ENCODE data around the gene OR2J3. TPM values are rescaled to one million over a fixed set of nuclear protein-coding genes. Genes with fewer than 3 reads are reported as not detected.

OR2J3 gene
- total RNA-seq, 1 experiment from 2014 or later, result not detected

DNA sequence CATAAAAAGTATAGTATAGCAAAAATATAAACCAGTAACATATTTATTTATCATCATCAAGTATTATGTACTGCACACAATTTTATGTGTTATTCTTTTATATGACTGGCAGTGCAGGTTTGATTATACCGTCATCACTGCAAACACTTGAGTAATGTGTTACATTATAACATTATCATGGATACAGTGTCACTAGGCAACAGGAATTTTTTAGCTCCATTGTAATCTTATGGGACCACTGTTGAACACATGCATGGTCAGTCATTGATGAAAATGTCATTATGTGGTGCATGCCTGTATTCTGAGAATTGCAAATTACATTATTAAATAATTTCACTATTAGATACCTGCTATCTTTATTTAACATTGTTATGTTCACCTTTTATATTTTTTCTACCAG is 33.7 kb downstream of the OR2J3 start:
- BruUV-seq (replicated peaks), result no TSS peak
- intact Hi-C loops (cut with micrococcal nuclease), result no loop called here

GRCh38 chr6:29142309-29142708 is 34.5 kb downstream of the OR2J3 start:
- H3K9me3 ChIP-seq (ENCODE audit: control insufficient read depth in 1 of 2, insufficient read depth in 1 of 2, low read depth in 1 of 2, low read length in 2 of 2), result no peaks in the 10 kb centered on the region
- H3K4me3 ChIP-seq (replicated peaks in 1 of 2; ENCODE audit: low read depth in 1 of 2, low read length in 2 of 2), result no peak overlapping the region
- intact Hi-C loops (cut with micrococcal nuclease), result no loop called here
- CTCF ChIA-PET, result no interaction called here
- DNase-seq (ENCODE audit: low read depth, low spot score) (no peak), ATAC-seq (peak; percentile 64; the same call in 1 of the 2 replicates)
- no peaks in the 10 kb centered on the region for H3K27me3 ChIP-seq (ENCODE audit: insufficient read depth, low read length)
- H3K27ac ChIP-seq (ENCODE audit: low read depth, low read length), result no peak overlapping the region
- TF ChIP-seq POLR2A (IDR thresholded peaks at IDR 0.05; ENCODE audit: borderline replicate concordance, extremely low read depth, insufficient read depth, insufficient read length) (no peak), ZFX (IDR thresholded peaks at IDR 0.05) (no peak), EZH2phosphoT487 (IDR thresholded peaks at IDR 0.05; ENCODE audit: borderline replicate concordance) (no peak), SIN3A (IDR thresholded peaks at IDR 0.05; ENCODE audit: low read depth) (no peak), RAD21 (IDR thresholded peaks at IDR 0.05; ENCODE audit: low read depth) (no peak), CBX3 (IDR thresholded peaks at IDR 0.05; ENCODE audit: low read depth) (no peak), EGR1 (IDR thresholded peaks at IDR 0.05; ENCODE audit: low read depth) (no peak), POLR2AphosphoS5 (IDR thresholded peaks at IDR 0.05; ENCODE audit: low read depth, low read length) (no peak)
- H3K79me2 ChIP-seq (ENCODE audit: insufficient read depth, low read length), result no peaks in the 10 kb centered on the region
- no peak overlapping the region for H2AFZ ChIP-seq (ENCODE audit: low read depth, low read length, poor library complexity, severe bottlenecking)
- H3K9me2 ChIP-seq (ENCODE audit: insufficient read depth), result no peaks in the 10 kb centered on the region
- BruUV-seq (replicated peaks), result no TSS peak
- H3K4me1 ChIP-seq (ENCODE audit: control insufficient read depth in 1 of 2, insufficient read depth in 2 of 2, low read length in 2 of 2), result peaks cover 0 to 13% of the 10 kb centered on the region in 2 experiments; a peak in 2 of 4 replicates
- peak overlapping the region; percentile 10; the same call in 1 of the 2 replicates for H3K4me2 ChIP-seq (ENCODE audit: low read length)
- RAD21 ChIA-PET (ENCODE audit: low non-redundant PET in 1 of 2, low total read pairs in 2 of 2, uncharacterized antibody in 2 of 2, unreplicated experiment in 2 of 2), result no interaction called here
- H4K20me1 ChIP-seq (ENCODE audit: insufficient read depth), result no peaks in the 10 kb centered on the region
- H3K9ac ChIP-seq (ENCODE audit: low read length), result no peak overlapping the region
- POLR2A ChIA-PET, result no interaction called here
- H3K36me3 ChIP-seq (ENCODE audit: control insufficient read depth in 1 of 2, insufficient read depth in 2 of 2, low read length in 2 of 2), result no peaks in the 10 kb centered on the region

More for the DNA sequence above, 33.7 kb downstream of the OR2J3 start:
- no peaks in the 10 kb centered on the region for H3K9me3 ChIP-seq (ENCODE audit: control insufficient read depth in 1 of 2, insufficient read depth in 1 of 2, low read depth in 1 of 2, low read length in 2 of 2)
- ATAC-seq (no peak), DNase-seq (ENCODE audit: low read depth, low spot score) (no peak)
- no peak overlapping the region for H3K4me3 ChIP-seq (replicated peaks in 1 of 2; ENCODE audit: low read depth in 1 of 2, low read length in 2 of 2)
- no peaks in the 10 kb centered on the region for H3K27me3 ChIP-seq (ENCODE audit: insufficient read depth, low read length)
- H3K79me2 ChIP-seq (ENCODE audit: insufficient read depth, low read length), result no peaks in the 10 kb centered on the region
- TF ChIP-seq SP1 (IDR thresholded peaks at IDR 0.05; ENCODE audit: low read depth), result no peak
- no peak for TF ChIP-seq ZNF274 (IDR thresholded peaks at IDR 0.05; ENCODE audit: low read depth, low read length)
- no peak for TF ChIP-seq CBX3 (IDR thresholded peaks at IDR 0.05; ENCODE audit: low read depth)
- no peaks in the 10 kb centered on the region for H3K9me2 ChIP-seq (ENCODE audit: insufficient read depth)
- no peak overlapping the region for H2AFZ ChIP-seq (ENCODE audit: low read depth, low read length, poor library complexity, severe bottlenecking)
- POLR2A ChIA-PET, result no interaction called here
- H3K9ac ChIP-seq (ENCODE audit: low read length), result no peak overlapping the region
- CTCF ChIA-PET, result no interaction called here
- RAD21 ChIA-PET (ENCODE audit: low non-redundant PET in 1 of 2, low total read pairs in 2 of 2, uncharacterized antibody in 2 of 2, unreplicated experiment in 2 of 2), result no interaction called here
- H3K4me1 ChIP-seq (ENCODE audit: control insufficient read depth in 1 of 2, insufficient read depth in 2 of 2, low read length in 2 of 2), result peaks cover 0 to 13% of the 10 kb centered on the region in 2 experiments; a peak in 2 of 4 replicates
- no peaks in the 10 kb centered on the region for H4K20me1 ChIP-seq (ENCODE audit: insufficient read depth)
- no peaks in the 10 kb centered on the region for H3K36me3 ChIP-seq (ENCODE audit: control insufficient read depth in 1 of 2, insufficient read depth in 2 of 2, low read length in 2 of 2)
- no peak overlapping the region for H3K27ac ChIP-seq (ENCODE audit: low read depth, low read length)
- no peak overlapping the region for H3K4me2 ChIP-seq (ENCODE audit: low read length)

Data from HCT116 (cell line).